ENCODE results near the gene NLGN4X. TPM values are rescaled to one million over a fixed set of nuclear protein-coding genes. Genes with fewer than 3 reads are reported as not detected.

NLGN4X gene
- total RNA-seq, 1 donor from 2014 or later, result 4.2 TPM

DNA sequence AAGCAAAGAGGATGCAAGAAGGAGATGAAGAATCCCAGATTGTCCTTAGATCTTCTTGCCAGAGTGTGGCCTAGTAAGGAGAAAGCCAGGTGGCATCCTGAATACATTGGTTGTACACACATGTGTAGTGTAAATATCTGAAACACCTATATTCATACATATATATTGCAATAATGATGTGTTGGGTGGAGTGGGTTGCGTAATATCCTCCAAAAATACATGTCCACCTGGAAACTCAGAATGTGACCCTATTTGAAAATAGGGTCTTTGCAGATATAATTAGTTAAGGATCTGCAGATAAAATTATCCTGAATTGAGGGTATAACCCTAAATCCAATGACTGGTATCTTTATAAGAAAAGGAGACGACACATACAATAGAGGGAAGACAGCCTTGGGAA is 216.3 kb downstream of the NLGN4X start:
- Histone ChIP-seq H3K4me1 (no peaks in the 10 kb centered on the region), H3K36me3 (no peaks in the 10 kb centered on the region), H3K4me3 (no peak overlapping the region), H3K27ac (no peak overlapping the region), H3K27me3 (no peaks in the 10 kb centered on the region), H3K9me3 (no peaks in the 10 kb centered on the region)
- DNase-seq, result no peak
- intact Hi-C loops (cut with DNase I), result no loop called here
- no peak for ATAC-seq
- no peak for TF ChIP-seq CTCF (IDR thresholded peaks at IDR 0.05)

GRCh38 chrX:6005856-6006255 is 222.8 kb downstream of the NLGN4X start:
- DNase-seq (no peak), ATAC-seq (no peak)
- Histone ChIP-seq H3K4me1 (no peaks in the 10 kb centered on the region), H3K36me3 (no peaks in the 10 kb centered on the region), H3K4me3 (no peak overlapping the region), H3K27me3 (no peaks in the 10 kb centered on the region), H3K9me3 (no peaks in the 10 kb centered on the region), H3K27ac (no peak overlapping the region)
- intact Hi-C loops (cut with DNase I), result no loop called here
- TF ChIP-seq CTCF (IDR thresholded peaks at IDR 0.05), result no peak

DNA sequence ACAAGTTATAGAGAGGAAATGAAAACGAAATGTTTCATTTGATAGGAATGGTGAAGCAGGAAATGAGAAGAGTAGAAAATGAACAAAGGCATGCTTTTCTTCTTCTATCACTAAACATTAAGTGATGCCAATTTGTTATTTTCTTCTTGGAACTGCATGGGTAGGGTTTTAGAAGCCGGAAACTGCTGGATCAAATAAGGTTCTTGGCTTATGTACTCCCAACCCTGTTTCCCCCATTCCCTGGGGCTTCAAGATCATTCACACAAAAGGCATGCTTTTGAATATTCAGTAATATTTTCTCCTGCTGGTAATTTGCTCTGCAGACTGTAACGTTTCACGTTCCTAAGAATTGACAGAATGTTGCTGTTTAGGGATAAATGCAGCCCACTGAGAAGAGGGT is 224.1 kb downstream of the NLGN4X start:
- no peaks in the 10 kb centered on the region for H3K27me3 ChIP-seq
- no peak overlapping the region for H3K27ac ChIP-seq

DNA sequence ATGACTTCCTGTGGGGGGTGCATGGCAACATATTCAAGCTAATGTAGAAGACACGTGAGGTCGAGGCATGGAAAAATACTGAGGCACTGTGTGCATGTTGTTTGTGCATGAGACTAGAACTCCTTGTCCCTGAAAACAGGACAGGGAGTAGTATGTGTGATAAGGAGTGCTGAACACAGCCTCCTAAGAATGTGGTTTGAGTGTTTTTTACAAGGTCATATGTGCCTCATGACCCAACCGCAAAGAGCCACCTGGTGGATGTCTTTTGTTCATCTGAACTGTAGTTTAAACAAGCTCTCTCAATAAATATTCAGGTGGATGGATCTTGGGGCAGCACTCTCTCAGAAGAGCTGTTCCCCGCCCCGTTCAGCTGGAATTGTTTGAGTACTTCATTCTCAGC is 226.6 kb downstream of the NLGN4X start:
- no peaks in the 10 kb centered on the region for H3K36me3 ChIP-seq
- intact Hi-C loops (cut with DNase I), result no loop called here
- H3K27ac ChIP-seq, result no peak overlapping the region
- no peaks in the 10 kb centered on the region for H3K27me3 ChIP-seq
- DNase-seq, result no peak
- no peak overlapping the region for H3K4me3 ChIP-seq
- TF ChIP-seq CTCF (IDR thresholded peaks at IDR 0.05), result no peak
- peak; percentile 77 for ATAC-seq
- no peaks in the 10 kb centered on the region for H3K4me1 ChIP-seq
- no peaks in the 10 kb centered on the region for H3K9me3 ChIP-seq

More for the DNA sequence above, 224.1 kb downstream of the NLGN4X start:
- H3K9me3 ChIP-seq, result no peaks in the 10 kb centered on the region
- DNase-seq (no peak), ATAC-seq (no peak)
- H3K4me3 ChIP-seq, result no peak overlapping the region
- no peaks in the 10 kb centered on the region for H3K4me1 ChIP-seq
- intact Hi-C loops (cut with DNase I), result no loop called here
- no peaks in the 10 kb centered on the region for H3K36me3 ChIP-seq
- TF ChIP-seq CTCF (IDR thresholded peaks at IDR 0.05), result no peak

GRCh38 chrX:5998901-5999300 is 229.8 kb downstream of the NLGN4X start:
- Histone ChIP-seq H3K27me3 (no peaks in the 10 kb centered on the region), H3K9me3 (no peaks in the 10 kb centered on the region), H3K27ac (no peak overlapping the region), H3K36me3 (no peaks in the 10 kb centered on the region), H3K4me1 (no peaks in the 10 kb centered on the region), H3K4me3 (no peak overlapping the region)
- TF ChIP-seq CTCF (IDR thresholded peaks at IDR 0.05), result no peak
- ATAC-seq (no peak), DNase-seq (no peak)
- intact Hi-C loops (cut with DNase I), result no loop called here

- DNase-seq (no peak), ATAC-seq (no peak)
- intact Hi-C loops (cut with DNase I), result no loop called here
- no peak for TF ChIP-seq CTCF (IDR thresholded peaks at IDR 0.05)
- Histone ChIP-seq H3K36me3 (no peaks in the 10 kb centered on the region), H3K27ac (no peak overlapping the region), H3K9me3 (no peaks in the 10 kb centered on the region), H3K4me1 (no peaks in the 10 kb centered on the region), H3K27me3 (no peaks in the 10 kb centered on the region), H3K4me3 (no peak overlapping the region)
Observed at GRCh38 chrX:5998456-5998855, 230.2 kb downstream of the NLGN4X start.
